Sigmoid colon (tissue), 7 donors: ENCODE data around the gene ZNF335. TPM values are rescaled to one million over a fixed set of nuclear protein-coding genes. Genes with fewer than 3 reads are reported as not detected.
A peak's percentile ranks its signal among the peaks of the same experiment; 100 is the strongest.

Source experiments
- DNase-seq: peaks from one replicate; pipeline ENCODE4 v3.0.0-alpha.2; 2019
- H3K27ac ChIP-seq, 4 donors: fragments of 200-600 bp; sonication (generic); one replicate each; pipeline ENCODE4 v1.5.1; 2016 to 2019; ENCODE audit warnings: mild to moderate bottlenecking in 1 of 4
- H3K27me3 ChIP-seq, 3 donors: fragments of 200-600 bp; sonication (generic); one replicate each; pipeline ENCODE4 v1.5.1; 2019; ENCODE audit warnings: mild to moderate bottlenecking in 1 of 3
- H3K36me3 ChIP-seq, 4 donors: fragments of 200-600 bp; sonication (generic); one replicate each; pipeline ENCODE4 v1.5.1; 2016 to 2019
- H3K4me1 ChIP-seq, 4 donors: fragments of 200-600 bp; sonication (generic); one replicate each; pipeline ENCODE4 v1.5.1; 2017 to 2019
- H3K4me3 ChIP-seq, 4 donors: fragments of 200-600 bp; sonication (generic); one replicate each; pipeline ENCODE4 v1.5.1; 2017 to 2019; ENCODE audit warnings: mild to moderate bottlenecking in 2 of 4, moderate library complexity in 1 of 4
- H3K9me3 ChIP-seq, 4 donors: fragments of 200-600 bp in 3 of 4; sonication (generic) in 3 of 4; one replicate each; pipeline versions ENCODE4 v1.5.1 to v1.6.1; 2013 to 2019
- EP300 ChIP-seq, 4 donors: sonication (generic); formaldehyde crosslinking; IDR thresholded peaks; one replicate each; pipeline ENCODE4 v1.6.1; 2017; ENCODE audit warnings: antibody characterized with exemption in 4 of 4
- POLR2A ChIP-seq, 2 donors: fragments of 450-650 bp; IDR thresholded peaks; one replicate each; pipeline ENCODE4 v1.6.1; 2016; ENCODE audit warnings: antibody characterized with exemption in 2 of 2, mild to moderate bottlenecking in 2 of 2, moderate library complexity in 2 of 2
- POLR2AphosphoS5 ChIP-seq, 4 donors: sonication (generic); formaldehyde crosslinking; IDR thresholded peaks; one replicate each; pipeline ENCODE4 v1.6.1; 2017; ENCODE audit warnings: antibody characterized with exemption in 4 of 4
- WGBS, 2 donors: extraction: QIAGEN DNeasy Blood & Tissue Kit; methylation state at CpG; one replicate each; pipeline ENCODE4 v1.1.7; 2013; 5-methylcytosine and 5-hydroxymethylcytosine counted together
- intact Hi-C: fragments of 100-400 bp; cut with DNase I; formaldehyde crosslinking; loops from one replicate; pipeline ENCODE4 v1.15.1; 2023
- polyA plus RNA-seq, 3 donors: library from polyadenylated mRNA; stranded (reverse); fragments of 200-250 nt; gene quantifications; one replicate each; pipeline ENCODE4 v1.2.3, GENCODE V29; 2013
- total RNA-seq, 4 donors: library from RNA; depleted of rRNA; stranded (reverse); fragments of >200 nt; gene quantifications; one replicate each; pipeline ENCODE4 v1.1.0, GENCODE V29; 2016
- TF ChIP-seq, protein P1 (sequence below), 4 experiments: fragments of 450-650 bp in 3 of 4; fragments of 200-600 bp in 1 of 4; IDR thresholded peaks; one replicate each; pipeline ENCODE4 v1.5.1; 2016 to 2019; ENCODE audit warnings: antibody characterized with exemption in 4 of 4, mild to moderate bottlenecking in 3 of 4, moderate library complexity in 2 of 4
- donor health status: healthy with polysubstance abuse.
- donor health status: Bipolar disorder and iron deficiency.
- donor health status: healthy.

ZNF335 gene
- total and polyA plus RNA-seq, 7 donors, result 5.4 to 24.4 (median 12.5) TPM

DNA sequence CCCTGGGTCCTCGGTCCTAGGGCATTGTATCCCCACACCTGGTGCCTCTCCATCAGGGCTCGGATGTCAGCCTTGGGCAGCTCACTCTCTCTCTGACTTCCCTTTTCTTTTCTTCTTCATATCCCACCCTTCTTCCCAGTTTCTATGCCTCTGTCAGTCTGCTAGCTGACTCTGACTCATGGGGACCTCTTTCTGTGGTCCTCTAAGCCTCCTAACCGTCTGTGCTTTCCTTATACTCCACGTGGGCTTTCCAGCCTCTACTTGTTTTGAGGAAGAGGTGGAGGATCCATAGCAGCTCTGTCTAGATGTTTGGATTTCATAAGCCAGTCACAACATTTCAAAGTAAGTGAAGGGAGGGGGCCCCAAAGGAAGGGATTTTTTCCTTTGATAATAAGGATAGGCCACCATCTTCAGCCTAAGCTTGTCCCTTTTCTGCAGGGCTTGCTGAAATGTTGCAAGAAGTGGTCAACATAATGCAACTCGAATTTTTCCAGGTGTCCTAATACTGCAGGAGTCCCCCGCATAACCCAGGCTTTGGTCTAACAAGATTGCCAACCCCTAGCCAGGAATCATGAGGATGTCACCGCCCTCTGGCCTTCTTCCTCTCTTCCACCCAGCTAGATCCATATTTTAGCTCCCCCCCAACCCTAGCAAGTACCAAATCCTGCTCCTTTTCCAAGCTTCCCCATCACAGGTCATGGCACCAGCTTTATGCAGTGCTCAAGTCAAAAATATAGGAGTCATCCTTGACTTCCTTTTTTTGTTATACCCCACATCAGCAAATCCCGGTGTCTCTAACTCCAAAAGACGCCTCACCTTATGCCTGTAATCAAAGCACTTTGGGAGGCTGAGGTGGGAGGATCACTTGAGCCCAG is 51.3 kb downstream of the ZNF335 start:
- no peaks in the 10 kb centered on the region for H3K36me3 ChIP-seq
- 76 to 79% methylated on average over 9 of the region's 9 CpGs for WGBS, 2 donors
- no peaks in the 10 kb centered on the region for H3K9me3 ChIP-seq
- H3K27me3 ChIP-seq, result no peaks in the 10 kb centered on the region
- DNase-seq, result no peak
- H3K4me3 ChIP-seq, result no peak overlapping the region
- no peak for TF ChIP-seq POLR2AphosphoS5 (IDR thresholded peaks at IDR 0.05)
- intact Hi-C loops, result no loop called here
- H3K27ac ChIP-seq, result peak overlapping the region; percentile 54 to 65 (median 56)
- H3K4me1 ChIP-seq, result peaks cover 0 to 35% (median 26%) of the 10 kb centered on the region in 4 donors

DNA sequence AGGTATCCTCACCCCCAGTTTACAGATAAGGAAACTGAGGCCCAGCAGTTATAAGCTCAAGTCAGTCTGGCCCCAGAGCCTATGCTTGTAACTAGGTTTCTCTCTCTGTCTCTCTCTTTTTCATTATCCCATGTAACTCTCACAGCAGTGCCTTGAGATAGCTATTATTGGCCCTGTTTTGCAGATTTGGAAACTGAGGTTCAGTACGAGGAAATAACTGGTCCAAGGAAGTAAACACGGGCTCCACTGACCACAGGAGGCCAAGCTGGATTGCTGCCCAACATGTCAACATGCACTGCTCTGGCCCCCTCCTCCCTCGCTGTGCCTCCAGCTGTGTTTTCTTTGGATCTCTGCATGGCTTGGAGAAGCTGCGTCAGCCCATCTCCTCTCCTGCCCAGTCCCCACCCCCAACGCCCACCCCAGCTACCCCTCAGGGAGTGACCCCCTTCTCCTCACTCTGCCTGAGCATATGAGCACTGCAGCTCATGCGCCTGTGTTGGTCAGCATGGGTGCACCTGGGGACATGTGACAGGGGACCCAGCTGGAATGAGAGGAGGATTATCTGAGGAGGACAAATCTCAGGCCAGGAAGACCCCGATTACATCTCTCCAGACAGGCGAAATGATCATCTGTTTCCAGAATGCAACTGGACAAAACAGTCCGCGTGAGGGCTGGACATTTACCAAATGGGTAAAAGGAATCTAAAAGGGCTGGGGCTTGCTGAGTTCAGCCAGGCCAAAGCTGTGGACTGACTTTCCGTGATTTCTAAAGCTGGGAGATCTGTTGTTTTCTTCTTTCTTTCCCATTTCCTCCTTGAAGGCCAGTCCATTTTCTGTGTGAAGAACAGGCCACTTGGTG is 52.2 kb downstream of the ZNF335 start:
- H3K9me3 ChIP-seq, result no peaks in the 10 kb centered on the region
- TF ChIP-seq, protein P1, sequence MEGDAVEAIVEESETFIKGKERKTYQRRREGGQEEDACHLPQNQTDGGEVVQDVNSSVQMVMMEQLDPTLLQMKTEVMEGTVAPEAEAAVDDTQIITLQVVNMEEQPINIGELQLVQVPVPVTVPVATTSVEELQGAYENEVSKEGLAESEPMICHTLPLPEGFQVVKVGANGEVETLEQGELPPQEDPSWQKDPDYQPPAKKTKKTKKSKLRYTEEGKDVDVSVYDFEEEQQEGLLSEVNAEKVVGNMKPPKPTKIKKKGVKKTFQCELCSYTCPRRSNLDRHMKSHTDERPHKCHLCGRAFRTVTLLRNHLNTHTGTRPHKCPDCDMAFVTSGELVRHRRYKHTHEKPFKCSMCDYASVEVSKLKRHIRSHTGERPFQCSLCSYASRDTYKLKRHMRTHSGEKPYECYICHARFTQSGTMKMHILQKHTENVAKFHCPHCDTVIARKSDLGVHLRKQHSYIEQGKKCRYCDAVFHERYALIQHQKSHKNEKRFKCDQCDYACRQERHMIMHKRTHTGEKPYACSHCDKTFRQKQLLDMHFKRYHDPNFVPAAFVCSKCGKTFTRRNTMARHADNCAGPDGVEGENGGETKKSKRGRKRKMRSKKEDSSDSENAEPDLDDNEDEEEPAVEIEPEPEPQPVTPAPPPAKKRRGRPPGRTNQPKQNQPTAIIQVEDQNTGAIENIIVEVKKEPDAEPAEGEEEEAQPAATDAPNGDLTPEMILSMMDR (IDR thresholded peaks at IDR 0.05), result no peak
- TF ChIP-seq POLR2A (IDR thresholded peaks at IDR 0.05), result no peak
- TF ChIP-seq EP300 (IDR thresholded peaks at IDR 0.05), result no peak
- TF ChIP-seq POLR2AphosphoS5 (IDR thresholded peaks at IDR 0.05), result no peak
- WGBS, 2 donors, result 57 to 66% methylated on average over 11 of the region's 11 CpGs
- intact Hi-C loops, result no loop called here
- H3K4me3 ChIP-seq, result no peak overlapping the region
- peak overlapping the region; percentile 54 to 65 (median 56) for H3K27ac ChIP-seq
- no peaks in the 10 kb centered on the region for H3K27me3 ChIP-seq
- no peaks in the 10 kb centered on the region for H3K36me3 ChIP-seq
- H3K4me1 ChIP-seq, result peaks cover 0 to 32% (median 21%) of the 10 kb centered on the region in 4 donors
- DNase-seq, result peak; percentile 88

DNA sequence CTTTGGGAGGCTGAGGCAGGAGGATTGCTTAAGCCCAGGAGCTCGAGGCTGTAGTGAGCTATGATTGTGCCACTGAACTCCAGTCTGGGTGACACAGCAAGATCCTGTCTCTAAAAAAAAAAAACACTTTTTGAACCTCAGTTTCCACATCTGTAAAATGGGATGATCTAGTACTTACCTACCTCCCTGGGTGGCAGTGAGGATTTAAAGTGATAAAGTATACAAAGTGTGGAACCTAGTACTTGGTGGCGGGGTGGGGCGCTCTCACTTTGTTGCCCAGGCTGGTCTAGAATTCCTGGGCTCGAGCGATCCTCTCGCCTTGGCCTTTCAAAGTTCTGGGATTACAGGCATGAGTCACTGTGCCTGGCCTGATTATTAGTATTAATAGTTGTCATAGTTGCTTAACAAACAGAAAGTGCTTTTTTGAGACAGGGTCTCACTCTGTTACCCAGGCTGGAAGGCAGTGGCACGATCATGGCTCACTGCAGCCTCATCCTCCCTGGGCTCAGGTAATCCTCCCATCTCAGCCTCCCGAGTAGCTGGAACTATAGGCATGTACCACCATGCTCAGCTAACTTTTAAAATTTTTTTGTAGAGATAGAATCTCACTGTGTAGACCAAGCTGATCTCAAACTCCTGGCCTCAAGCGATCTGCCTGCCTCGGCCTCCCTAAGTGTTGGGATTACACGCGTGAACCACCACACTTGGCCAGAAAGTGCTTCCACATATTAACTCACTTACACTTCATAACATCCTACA is 53.0 kb downstream of the ZNF335 start:
- intact Hi-C loops, result no loop called here
- H3K4me3 ChIP-seq, result no peak overlapping the region
- peak overlapping the region; percentile 54 to 65 (median 56) for H3K27ac ChIP-seq
- TF ChIP-seq EP300 (IDR thresholded peaks at IDR 0.05), result no peak
- no peak for TF ChIP-seq POLR2AphosphoS5 (IDR thresholded peaks at IDR 0.05)
- no peak for TF ChIP-seq POLR2A (IDR thresholded peaks at IDR 0.05)
- TF ChIP-seq, protein P1 (IDR thresholded peaks at IDR 0.05), result no peak
- H3K4me1 ChIP-seq, result peaks cover 0 to 24% (median 13%) of the 10 kb centered on the region in 4 donors
- DNase-seq, result no peak
- no peaks in the 10 kb centered on the region for H3K9me3 ChIP-seq
- no peaks in the 10 kb centered on the region for H3K36me3 ChIP-seq
- WGBS, 2 donors, result 84 to 89% methylated on average over 12 of the region's 12 CpGs
- H3K27me3 ChIP-seq, result no peaks in the 10 kb centered on the region

DNA sequence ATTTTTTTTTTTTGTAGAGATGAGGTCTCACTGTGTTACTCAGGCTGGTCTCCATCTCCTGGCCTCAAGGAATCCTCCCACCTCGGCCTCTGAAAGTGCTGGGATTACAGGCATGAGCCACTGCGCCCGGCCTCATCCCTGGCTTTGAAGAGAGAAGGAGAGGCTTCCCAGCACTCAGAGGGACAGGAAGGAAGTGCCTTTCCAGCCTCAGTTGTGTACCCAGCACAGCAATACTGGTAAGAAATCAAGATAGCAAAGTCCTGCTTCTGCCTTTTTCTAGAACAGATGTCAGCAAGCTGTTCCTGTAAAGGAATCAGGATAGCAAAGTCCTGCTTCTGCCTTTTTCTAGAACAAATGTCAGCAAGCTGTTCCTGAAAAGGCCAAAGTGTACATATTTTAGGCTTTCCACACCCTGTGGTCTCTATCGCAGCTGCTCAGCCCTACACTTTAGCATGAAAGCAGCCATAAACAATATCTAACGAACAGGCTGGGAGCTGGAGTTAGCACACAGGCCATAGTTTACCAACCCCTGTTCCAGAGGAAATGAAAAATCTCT is 53.7 kb downstream of the ZNF335 start:
- TF ChIP-seq POLR2AphosphoS5 (IDR thresholded peaks at IDR 0.05), result no peak
- TF ChIP-seq, protein P1 (IDR thresholded peaks at IDR 0.05), result no peak
- no peak for TF ChIP-seq POLR2A (IDR thresholded peaks at IDR 0.05)
- no peak for TF ChIP-seq EP300 (IDR thresholded peaks at IDR 0.05)
- Histone ChIP-seq H3K36me3 (no peaks in the 10 kb centered on the region), H3K4me3 (no peak overlapping the region), H3K9me3 (no peaks in the 10 kb centered on the region), H3K27ac (peak overlapping the region; percentile 54 to 65 (median 56)), H3K27me3 (no peaks in the 10 kb centered on the region), H3K4me1 (peaks cover 0 to 22% (median 10%) of the 10 kb centered on the region in 4 donors)
- no peak for DNase-seq
- intact Hi-C loops, result no loop called here
- WGBS, 2 donors, result 43 to 62% methylated on average over 5 of the region's 5 CpGs
